ENCODE measurements around the gene HNRNPUL2.
"Not testable (repeated sequence)": the region's sequence is repeated elsewhere in the genome, so short reads cannot be mapped to it uniquely, and the experiment has no call there.

HNRNPUL2 gene

GRCh38 chr11:62757846-62758788 lies 30.9 kb upstream of the HNRNPUL2 start:
- no peak for DNase-seq (ENCODE audit: low spot score)
- in situ Hi-C loops (cut with MboI; ENCODE audit: low sequenced_read_pairs, unreplicated experiment): no loop called here
- TF ChIP-seq CTCF (IDR thresholded peaks at IDR 0.05; ENCODE audit: borderline replicate concordance, control extremely low read depth, extremely low read depth, insufficient read depth, missing control alignments): no peak

GRCh38 chr11:62755086-62755615 lies 27.9 kb upstream of the HNRNPUL2 start:
- no peak for DNase-seq (ENCODE audit: low spot score)
- no peak for TF ChIP-seq CTCF (IDR thresholded peaks at IDR 0.05; ENCODE audit: borderline replicate concordance, control extremely low read depth, extremely low read depth, insufficient read depth, missing control alignments)
- in situ Hi-C loops (cut with MboI; ENCODE audit: low sequenced_read_pairs, unreplicated experiment): no loop called here

GRCh38 chr11:62753736-62754603 lies 26.7 kb upstream of the HNRNPUL2 start, which contains the start of gene ZBTB3:
Gene ZBTB3, minus strand, starts transcription at chr11:62754160. Its CDS starts 496 bp downstream, at chr11:62753664.
- in situ Hi-C loops (cut with MboI; ENCODE audit: low sequenced_read_pairs, unreplicated experiment): no loop called here
- no peak for TF ChIP-seq CTCF (IDR thresholded peaks at IDR 0.05; ENCODE audit: borderline replicate concordance, control extremely low read depth, extremely low read depth, insufficient read depth, missing control alignments)
- peak; percentile 95 for DNase-seq (ENCODE audit: low spot score)

GRCh38 chr11:62752994-62753735 lies 25.9 kb upstream of the HNRNPUL2 start:
- DNase-seq (ENCODE audit: low spot score): no peak
- in situ Hi-C loops (cut with MboI; ENCODE audit: low sequenced_read_pairs, unreplicated experiment): no loop called here
- no peak for TF ChIP-seq CTCF (IDR thresholded peaks at IDR 0.05; ENCODE audit: borderline replicate concordance, control extremely low read depth, extremely low read depth, insufficient read depth, missing control alignments)

GRCh38 chr11:62752177-62752785 lies 25.0 kb upstream of the HNRNPUL2 start:
- in situ Hi-C loops (cut with MboI; ENCODE audit: low sequenced_read_pairs, unreplicated experiment): no loop called here
- no peak for TF ChIP-seq CTCF (IDR thresholded peaks at IDR 0.05; ENCODE audit: borderline replicate concordance, control extremely low read depth, extremely low read depth, insufficient read depth, missing control alignments)
- no peak for DNase-seq (ENCODE audit: low spot score)

- DNase-seq (ENCODE audit: low spot score); in situ Hi-C loops (cut with MboI; ENCODE audit: low sequenced_read_pairs, unreplicated experiment): not testable (repeated sequence)
Observed at GRCh38 chr11:62749931-62750330, 22.7 kb upstream of the HNRNPUL2 start.

Data from GM13976 (cell line).